Activated CD4-positive, alpha-beta T cell treated with anti-CD3 and anti-CD28 coated beads for 1 hour (primary cell): Measurements from ENCODE around the gene CEP85L.
A peak's percentile ranks its signal among the peaks of the same experiment; 100 is the strongest.

Experiments
- DNase-seq: peaks from one replicate; pipeline ENCODE4 v3.0.0-alpha.2; 2020

The CEP85L gene

DNA sequence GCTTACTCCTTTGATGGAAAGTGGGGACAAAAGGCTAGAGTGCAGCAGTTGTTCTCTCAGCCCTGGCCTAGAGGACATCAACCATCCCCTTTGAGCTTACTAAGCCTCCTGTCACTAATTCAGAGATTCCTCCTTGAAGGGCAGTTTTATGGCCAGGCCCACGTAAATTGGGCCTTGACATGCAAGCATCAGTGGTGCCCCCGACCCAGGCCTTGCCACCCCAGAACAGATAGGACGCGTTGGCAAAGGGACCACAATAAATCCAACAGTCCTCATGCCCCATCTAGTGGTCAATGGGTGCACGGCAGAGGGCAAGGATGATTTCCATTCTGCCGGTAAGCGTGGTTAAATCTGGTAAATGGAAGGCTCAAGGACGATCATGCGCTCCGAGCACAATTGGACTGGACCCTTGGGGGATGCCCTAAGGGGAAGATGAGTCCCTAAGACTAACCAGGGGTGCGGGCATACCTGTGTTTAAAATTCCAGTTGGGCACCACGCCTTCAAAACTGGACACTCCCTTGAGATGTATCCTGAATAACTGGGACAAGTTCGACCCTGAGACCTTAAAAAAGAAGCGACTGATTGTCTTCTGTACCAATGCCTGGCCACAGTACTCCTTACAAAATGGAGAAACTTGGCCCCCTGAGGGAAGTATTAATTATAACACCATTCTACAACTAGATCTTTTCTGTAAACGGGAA lies 32.6 kb downstream of the CEP85L start:
- peak; percentile 51 for DNase-seq

DNA sequence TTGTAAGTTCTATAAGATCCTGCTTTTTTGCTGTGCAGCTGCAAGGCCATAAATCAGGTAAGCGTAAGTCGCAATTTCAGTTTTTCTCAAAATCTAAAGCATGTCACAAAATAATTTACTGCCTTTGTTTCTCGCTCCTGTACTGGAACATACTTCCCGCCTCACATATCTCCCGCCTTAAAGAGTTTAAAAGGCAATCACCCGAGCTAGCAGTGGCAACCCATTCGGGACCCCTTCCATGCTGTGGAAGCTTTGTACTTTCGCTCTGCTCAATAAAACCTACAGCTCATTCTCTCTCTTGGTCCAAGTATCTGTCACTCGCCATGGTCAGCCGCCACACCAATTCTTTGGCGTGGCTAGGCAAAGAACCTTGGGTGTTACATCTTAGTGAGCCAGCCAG lies 34.0 kb downstream of the CEP85L start:
- no peak for DNase-seq

DNA sequence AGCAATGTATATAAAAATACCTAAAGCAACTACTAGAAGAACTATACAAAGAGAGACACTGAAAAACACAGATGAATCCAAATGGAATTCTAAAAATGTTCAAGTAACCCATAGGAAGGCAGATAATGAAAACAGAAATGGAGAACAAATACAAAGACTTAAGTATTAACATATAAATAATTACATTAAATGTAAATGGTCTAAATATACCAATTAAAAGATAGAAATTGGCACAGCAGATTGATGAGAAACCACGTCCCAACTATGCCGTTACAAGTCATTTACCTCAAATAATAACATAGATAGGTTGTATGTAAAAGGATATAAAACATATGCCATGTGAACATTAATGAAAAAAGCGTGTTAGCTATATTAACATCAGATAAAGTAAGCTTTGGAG lies 40.1 kb downstream of the CEP85L start:
- DNase-seq = no peak

DNA sequence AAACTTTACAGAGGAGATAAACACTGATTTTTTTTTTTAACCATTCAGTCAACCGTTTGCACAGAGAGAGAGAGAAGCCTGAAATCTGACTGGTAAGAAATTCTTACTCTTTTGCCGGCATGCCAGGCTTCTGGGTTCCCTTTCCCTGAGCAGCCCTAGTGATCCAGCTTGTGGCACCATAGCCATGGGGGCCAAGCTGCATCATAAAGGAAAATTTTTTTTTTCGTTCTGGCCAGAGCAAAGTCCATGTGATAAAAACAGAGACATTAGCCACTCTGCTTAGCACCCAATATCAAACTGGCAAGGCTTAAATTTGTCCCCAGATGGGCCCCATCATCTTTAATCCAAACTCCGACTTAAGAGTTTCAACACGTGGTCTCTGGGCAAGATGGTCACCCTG lies 44.5 kb downstream of the CEP85L start:
- no peak for DNase-seq

DNA sequence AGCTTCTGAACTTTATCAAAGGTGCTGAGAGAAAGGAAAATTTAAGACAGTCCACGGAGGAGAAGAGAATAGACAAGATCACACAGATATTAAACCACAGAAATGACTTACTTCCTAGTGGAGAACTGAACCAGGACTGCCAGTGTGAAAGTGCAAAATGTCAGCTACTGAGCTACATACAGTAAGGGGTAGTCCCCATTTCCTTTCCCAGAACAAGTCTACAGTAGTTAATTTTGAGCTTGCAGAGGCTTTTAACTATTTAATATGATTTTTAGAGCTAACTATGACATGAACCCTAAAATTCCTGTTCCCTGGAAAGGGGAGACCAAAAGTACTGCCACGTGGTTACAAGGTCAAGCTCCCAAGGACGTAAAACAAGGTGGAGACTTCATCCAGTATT lies 45.1 kb downstream of the CEP85L start:
- no peak for DNase-seq

DNA sequence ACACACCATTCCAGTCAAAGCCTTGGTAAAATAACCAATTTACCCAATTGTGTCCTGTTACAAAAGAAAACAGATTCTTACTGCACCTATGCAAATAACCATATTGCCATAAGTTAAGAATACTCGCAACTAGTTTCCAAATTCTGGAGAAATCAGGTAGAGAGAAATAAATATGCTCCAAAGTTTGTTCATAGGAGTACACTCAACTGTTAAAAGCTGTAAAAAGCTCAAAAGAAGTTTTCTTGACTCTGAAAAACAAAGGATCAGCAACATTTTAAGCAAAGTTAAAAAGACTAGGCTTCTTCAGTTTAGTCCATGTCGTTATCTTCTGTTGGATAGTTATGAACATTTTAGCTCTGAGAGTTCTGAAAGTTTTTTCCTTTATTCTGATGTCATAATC lies 48.0 kb downstream of the CEP85L start:
- no peak for DNase-seq

DNA sequence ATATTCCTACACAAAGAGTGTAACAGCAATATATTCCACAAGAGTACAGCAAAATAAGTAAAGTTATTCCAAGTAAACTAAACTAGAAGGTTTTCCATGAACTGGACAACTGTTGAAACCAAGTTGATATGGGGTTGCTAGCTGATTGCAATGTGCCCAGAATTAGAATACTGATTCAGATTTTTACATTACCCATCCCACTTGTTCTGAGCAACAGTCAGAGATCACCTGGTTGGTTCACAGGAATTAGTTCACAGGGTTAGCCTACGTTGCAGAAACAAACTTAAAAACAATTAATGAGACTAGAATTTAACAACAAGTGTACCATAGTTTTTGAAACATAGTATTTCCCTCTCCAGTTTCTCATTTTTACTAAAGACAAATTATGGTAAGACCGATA lies 49.1 kb downstream of the CEP85L start:
- DNase-seq = no peak

DNA sequence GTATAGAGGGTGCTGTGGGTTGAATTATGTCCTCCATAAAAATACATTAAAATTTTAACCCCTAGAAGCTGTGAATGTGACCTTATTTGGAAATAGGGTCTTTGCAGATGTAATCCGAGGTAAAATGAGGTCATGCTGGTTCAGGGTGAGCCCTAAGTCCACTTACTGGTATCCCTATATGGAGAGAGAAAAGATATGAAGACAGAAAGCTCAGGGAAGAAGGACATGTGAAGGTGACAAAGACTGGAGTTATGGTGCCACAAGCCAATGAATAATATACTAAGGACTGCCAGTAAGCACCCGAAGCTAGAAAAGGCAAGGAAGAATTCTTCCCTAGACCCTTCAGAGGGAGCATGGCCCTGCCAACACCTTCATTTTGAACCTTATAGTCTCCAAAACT lies 53.1 kb downstream of the CEP85L start:
- no peak for DNase-seq

DNA sequence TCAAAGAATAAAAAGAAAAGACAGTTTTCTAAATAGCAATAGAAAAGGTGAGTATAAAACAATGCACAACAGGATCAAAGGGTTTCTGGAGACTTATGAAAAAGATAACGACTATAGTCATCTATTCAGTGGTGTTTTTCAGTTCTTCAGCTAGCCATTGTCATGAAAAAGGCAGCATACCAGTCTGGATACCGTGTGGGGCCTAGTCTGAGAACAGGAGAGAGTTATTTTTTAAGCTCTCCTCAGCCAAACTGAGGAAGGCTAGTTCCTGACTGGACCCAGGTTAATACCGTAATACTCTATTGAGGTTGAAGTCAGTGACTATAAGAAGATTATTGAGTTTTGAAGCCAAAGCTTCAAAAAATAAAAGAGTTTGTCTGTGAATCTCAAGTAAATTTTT lies 53.8 kb downstream of the CEP85L start:
- DNase-seq = no peak

DNA sequence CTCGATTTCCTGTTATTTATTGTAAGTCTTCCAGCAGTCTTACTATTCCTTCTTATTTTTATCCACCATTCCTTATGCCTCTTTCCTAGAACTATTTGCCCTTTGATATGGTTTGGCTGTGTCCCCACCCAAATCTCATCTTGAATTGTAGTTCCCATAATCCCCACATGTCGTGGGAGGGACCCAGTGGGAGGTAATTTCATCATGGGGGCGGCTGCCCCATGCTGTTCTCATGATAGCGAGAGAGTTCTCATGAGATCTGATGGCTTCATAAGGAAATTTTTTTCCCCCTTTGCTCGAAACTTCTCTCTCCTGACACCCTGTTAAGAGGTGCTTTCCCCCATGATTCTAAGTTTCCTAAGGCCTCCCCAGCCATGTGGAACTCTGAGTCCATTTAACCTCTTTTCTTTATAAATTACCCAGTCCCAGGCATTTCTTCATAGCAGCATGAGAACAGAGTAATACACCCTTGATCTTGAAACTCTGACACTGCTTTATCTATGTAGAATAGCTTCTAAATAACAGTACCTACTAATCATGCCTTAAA lies 54.5 kb downstream of the CEP85L start:
- no peak for DNase-seq

DNA sequence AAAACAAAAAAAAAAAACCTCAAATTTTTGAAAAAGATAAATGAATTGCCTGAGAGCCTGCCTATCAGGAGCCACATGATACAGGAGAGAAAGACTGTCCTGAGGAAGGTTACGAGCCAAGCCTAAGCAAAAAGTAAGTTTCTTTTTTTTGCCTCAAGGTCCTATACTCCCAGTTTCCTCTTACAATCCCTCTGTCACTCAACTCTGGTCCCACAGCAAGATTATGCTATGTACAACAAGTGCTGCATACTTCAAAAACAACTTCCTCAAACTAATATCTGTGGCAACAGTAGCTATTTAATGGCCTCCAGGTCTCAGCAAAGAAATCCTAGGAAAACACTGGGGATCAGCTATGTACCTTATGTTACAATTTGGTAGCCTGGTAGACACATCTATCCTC lies 56.5 kb downstream of the CEP85L start:
- no peak for DNase-seq

DNA sequence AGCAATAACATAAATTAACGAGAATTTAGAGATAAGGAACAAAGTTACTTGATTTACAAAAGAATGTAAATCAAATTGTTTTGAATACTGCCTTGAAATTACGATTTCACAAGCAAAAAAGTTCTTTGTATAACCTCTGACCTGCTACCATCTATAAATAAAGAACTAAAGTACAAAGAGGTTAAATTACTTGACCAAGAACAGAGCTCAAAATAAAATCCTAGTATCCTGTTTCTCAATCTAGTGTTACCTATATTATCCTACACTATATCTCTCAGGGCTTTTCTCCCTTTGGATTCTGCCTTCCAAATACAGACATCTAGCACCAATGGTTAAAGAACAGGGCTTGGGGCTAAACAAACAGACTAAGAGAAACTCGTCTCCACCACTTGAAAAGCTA lies 59.5 kb downstream of the CEP85L start:
- DNase-seq = no peak

DNA sequence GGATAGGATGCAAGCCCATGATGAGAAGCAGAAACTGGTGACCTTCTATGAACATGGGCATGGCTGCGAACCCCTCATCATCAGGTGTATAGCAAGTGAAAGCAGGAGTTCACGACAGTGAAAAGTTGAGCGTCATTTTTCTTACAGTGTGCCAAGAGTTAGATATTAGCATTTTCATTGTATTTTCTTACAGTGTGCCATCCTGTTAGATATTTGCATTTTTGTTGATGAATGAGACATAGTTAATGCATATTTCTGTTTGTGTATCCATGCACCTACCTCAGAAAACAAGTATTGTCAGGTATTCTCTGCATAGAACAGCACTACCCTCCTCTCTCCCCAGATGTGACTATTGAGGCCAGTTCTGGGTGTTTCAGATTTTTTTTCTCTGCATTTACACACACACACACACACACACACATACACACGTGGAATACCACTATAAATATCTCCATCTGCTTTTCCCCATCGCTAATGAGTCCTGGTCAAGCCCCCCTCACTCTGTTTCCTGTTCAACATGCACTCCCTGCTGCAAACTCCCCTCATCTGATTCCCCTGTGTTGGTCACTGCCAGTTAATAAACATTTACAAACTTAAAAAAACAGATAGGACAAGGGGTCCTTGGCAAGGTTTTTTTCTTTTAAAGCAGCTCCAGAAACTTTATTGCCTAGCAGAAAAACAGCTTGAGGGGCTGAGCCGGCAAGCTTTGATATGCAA lies 61.6 kb downstream of the CEP85L start:
- DNase-seq = no peak

DNA sequence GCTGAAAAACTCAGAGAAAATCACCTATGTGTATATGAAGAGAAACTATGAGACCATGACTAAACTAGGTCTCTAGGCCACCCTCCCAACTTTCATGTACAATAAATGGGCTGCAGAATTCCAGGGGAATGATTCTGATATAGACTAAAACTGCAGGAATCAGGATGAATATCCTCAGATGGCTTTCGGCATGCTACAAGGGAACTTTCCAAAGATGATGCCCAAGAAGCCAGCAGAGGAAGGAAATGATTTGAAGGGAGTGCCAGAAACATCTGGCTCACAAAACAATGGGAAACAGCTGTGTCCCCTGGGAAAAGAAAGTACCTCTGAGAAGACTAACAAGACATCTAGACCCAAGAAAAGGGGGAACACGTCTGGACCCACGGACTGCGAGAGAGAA lies 62.2 kb downstream of the CEP85L start:
- DNase-seq = no peak

DNA sequence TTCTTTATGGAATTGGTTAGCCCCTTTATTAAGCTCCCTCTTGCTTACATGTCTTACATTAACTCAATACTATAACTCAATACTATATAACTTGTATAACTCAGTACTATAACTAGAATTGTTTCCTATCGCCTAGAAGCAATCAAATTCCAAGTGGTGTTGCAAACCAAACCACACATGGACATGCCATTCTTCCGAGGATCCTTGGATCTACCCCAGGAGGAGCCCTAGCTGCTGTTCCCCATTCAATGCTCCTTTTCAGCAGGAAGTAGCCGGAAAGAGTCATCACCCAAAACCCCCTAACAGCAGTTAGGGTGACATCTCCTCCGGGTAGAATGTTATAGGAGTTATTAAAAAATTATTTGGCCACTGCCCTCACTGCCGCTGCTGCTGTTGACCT lies 62.8 kb downstream of the CEP85L start:
- DNase-seq = no peak

DNA sequence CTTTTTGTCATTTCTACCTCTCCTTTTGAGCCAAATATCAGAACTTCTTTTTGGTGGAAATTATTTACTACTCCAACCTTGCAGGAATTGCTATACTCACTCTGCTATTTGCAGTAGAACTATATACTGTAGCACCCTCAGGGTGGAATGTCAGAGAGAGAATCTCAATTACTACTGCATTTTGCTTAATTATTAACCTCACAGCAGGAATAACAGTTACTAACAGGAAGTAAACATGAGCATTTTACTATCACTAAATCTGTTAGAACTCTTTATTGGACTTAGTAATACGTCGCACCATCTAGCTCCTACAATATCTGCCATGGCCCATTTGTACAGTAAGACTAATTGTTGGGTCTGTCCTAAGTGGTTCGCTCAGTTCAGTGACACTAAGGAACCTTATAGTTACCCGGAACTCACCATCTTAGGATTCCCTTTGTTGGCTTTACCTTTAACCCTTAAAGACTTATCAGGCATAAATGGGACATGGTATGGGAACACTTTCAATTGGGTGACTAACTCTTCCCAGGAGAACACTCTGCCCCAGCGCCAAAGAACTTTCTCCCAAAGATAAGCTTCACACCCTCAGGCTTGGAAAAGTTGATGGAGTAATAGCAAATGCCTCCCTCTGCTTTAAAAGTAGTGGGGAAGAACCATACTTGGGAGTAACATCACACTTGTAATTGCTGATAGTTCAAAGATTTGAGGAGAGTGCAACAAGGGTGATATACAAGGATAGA lies 64.5 kb downstream of the CEP85L start:
- DNase-seq = no peak

DNA sequence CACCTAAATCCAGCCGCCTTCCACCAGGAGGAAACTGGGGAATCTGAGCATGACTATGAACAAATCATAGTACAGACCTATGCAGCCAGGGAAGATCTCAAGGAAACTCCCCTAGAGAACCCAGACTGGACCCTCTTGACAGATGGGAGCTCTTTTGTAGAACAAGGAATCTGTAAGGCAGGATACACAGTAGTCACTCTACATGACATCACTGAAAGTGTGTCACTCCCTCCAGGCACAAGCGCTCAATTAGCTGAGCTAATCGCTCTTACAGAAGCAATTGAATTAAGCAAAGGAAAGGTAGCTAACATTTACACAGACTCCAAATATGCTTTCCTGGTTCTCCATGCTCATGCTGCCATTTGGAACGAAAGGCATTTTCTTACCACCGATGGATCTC lies 66.5 kb downstream of the CEP85L start:
- no peak for DNase-seq

DNA sequence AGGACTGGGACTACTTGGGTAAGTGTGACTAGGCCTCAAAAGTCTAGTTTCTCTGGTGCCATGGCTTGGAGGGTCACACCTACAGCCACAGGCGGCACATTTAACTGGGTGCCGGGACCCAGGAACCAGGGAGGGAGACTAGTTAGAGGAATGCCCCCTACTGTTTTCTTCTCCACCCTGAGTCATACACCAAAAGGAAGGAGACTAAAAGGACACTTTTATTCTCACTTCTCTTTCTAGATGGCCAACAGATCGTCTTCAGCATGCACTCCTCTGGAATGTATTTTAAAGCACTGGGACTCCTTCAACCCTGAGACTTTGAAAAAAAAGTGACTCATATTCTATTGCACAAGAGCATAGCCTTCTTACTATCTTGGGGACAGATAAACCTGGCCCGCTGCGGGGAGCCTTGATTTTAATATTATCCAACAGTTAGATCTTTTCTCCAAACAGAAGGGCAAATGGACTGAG lies 69.9 kb downstream of the CEP85L start:
- no peak for DNase-seq

DNA sequence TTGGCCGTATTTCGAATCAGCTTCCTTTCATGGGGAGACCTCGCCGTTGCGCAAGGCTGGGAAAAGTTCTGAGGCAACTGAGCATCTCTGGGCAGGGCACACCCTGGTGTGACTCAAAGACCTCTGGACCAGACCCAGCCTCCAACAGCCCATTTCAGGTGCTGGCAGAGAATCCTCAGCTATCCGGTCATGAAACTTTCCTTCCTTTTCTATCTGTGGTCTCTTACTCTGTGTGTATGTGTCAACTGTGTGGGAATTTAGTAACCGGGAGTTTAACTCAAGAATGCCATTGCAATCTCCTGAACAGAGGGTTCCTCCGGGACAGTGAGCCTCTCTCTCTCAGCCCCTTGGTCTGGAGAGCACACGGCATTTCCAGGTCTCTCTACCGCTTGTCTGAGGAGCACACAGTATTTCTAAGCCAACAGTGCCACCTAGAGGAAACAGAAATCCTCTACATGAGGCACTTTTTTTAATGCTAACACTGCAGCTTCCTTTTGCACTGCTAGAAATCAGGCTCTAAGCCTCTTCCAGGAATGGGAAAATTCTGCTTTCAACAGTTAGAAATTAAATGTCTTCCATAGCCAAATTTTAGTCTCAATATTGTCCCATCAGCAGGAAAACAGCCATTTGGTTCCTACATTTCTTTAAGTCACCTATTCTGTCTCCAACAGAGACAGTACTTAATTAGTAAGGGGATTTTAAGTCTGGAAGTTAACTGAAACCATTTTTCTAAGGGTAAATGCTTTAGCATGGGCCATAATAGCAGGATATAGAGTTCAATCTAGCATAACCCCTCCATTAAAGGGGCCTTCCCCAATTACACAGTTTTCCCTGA lies 70.6 kb downstream of the CEP85L start:
- DNase-seq = no peak

DNA sequence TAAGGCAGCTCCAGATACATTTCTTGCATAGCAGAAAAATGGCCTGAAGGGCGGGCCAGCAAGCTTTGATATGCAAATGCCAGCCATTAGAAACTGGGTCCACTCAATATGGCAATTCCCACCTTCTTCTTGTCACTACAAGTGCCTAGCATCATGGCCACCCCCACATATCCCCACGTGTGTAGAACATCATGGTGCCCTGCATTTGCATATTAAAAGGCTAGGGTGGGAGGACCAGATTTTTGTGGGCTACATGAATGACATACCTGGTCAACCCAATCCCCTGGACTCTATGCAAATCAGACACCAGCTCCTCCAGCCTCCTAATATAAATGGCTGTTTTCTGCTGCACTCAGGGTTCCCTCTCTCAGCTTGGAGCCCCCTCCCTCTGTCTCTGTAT lies 71.6 kb downstream of the CEP85L start:
- DNase-seq = no peak

DNA sequence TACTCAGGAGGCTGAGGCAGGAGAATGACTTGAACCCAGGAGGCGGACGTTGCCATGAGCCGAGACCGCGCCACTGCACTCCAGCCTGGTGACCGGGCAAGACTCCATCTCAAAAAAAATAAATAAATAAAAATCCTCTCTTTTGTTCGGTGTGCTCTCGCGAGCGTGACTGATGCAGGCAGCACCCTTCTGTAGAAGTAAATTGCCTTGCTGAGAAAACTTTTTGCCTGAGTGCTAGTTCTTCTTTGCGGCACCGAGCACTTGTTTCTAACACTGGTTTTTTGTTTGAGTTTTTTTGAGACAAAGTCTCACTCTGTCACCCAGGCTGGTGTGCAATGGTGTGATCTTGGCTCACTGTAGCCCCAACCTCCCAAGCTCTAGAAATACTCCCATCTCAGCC lies 72.8 kb downstream of the CEP85L start:
- no peak for DNase-seq

DNA sequence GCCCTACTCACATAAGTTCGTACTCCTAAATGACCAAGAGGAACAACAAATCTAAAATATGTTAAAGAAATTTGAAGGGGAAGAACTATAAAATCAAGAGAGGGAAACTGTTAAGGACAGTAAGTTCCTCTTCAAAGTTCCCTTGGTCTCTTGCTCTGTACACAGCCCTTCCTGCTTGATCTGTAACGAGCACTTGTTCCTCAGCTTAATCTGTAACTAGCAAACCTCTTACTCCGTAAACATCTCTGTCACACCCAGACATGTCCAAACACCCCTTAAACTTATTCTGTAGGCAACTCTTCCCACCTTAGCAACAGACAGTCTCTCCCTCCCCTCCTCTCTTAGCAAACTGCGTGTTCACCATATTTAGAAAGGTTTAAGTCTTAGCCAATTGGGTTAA lies 73.4 kb downstream of the CEP85L start:
- no peak for DNase-seq
